HepG2 (cell line): ENCODE results near the gene NPHP4. TPM values are rescaled to one million over a fixed set of nuclear protein-coding genes. Genes with fewer than 3 reads are reported as not detected.

ENCODE experiments used
- ATAC-seq: fragments of 200-7000 bp; cut with Tn5 transposase; 3 replicates; pipeline ENCODE4 v1.9.1; 2020; ENCODE audit warnings: mild to moderate bottlenecking, moderate library complexity
- BruUV-seq: library from RNA; stranded (reverse); fragments of 400-500 nt; replicated peaks from 2 replicates; lab custom pipeline; 2021; lab: Mats Ljungman, UMichigan
- CTCF ChIA-PET: fragments of 300-600 bp; formaldehyde crosslinking; extraction: SDS; loops from one replicate; lab custom pipeline; 2021; ENCODE audit warnings: low total read pairs, inconsistent platforms, low intra/inter-chr PET ratio; lab: Yijun Ruan, JAX
- POLR2A ChIA-PET: fragments of 350-600 bp; sonication (Branson Sonifier 250); formaldehyde crosslinking; loops from one replicate; lab custom pipeline; 2020; ENCODE audit warnings: antibody characterized with exemption, inconsistent platforms; lab: Yijun Ruan, JAX
- DNase-seq: peaks from one replicate; pipeline ENCODE4 v3.0.0-alpha.2; 2015; ENCODE audit warnings: low spot score
- FAIRE-seq: peaks from 3 replicates; lab custom pipeline; 2011; peaks lifted over from hg19 to GRCh38; lab: Jason Lieb, UNC
- H2AFZ ChIP-seq: one replicate; pipeline ENCODE4 v1.6.1; 2011; ENCODE audit warnings: low read length, inconsistent platforms
- H3K27ac ChIP-seq: fragments of 300-600 bp; 3 replicates; pipeline ENCODE4 v1.8.0; 2011; ENCODE audit warnings: mixed run types, mild to moderate bottlenecking, mixed read lengths, low read length, inconsistent platforms; ENCODE audit not compliant: insufficient read depth; ENCODE audit errors: extremely low read length
- H3K27me3 ChIP-seq, 2 experiments: fragments of 200-600 bp in 1 of 2; 2 replicates in 1 of 2; 3 replicates in 1 of 2; pipeline versions ENCODE4 v1.6.0 to v1.8.0; 2011; ENCODE audit warnings: low read length in 2 of 2, mild to moderate bottlenecking in 2 of 2, moderate library complexity in 2 of 2, inconsistent platforms in 1 of 2; ENCODE audit not compliant: insufficient read depth in 2 of 2, control insufficient read depth in 1 of 2
- H3K36me3 ChIP-seq, 2 experiments: fragments of 200-600 bp in 1 of 2; replicated peaks in 1 of 2; 2 replicates in 1 of 2; 3 replicates in 1 of 2; pipeline versions ENCODE4 v1.5.1 to v1.8.0; 2011; ENCODE audit warnings: low read length in 2 of 2, inconsistent platforms in 1 of 2; ENCODE audit not compliant: insufficient read depth in 2 of 2, control insufficient read depth in 1 of 2
- H3K4me1 ChIP-seq: 2 replicates; pipeline ENCODE4 v1.5.1; 2012; ENCODE audit warnings: low read length, inconsistent platforms; ENCODE audit not compliant: insufficient read depth
- H3K4me2 ChIP-seq: 2 replicates; pipeline ENCODE4 v1.6.0; 2011; ENCODE audit warnings: low read depth, low read length, inconsistent platforms
- H3K4me3 ChIP-seq, 3 experiments: fragments of 200-600 bp in 1 of 3; sonication (generic), shearing (Covaris generic) in 1 of 3; replicated peaks in 1 of 3; 2 replicates each; pipeline ENCODE4 v1.5.1; 2011 to 2016; ENCODE audit warnings: low read length in 3 of 3, inconsistent platforms in 2 of 3, low read depth in 2 of 3, mild to moderate bottlenecking in 2 of 3, control low read depth in 1 of 3, mixed read lengths in 1 of 3; ENCODE audit not compliant: insufficient read depth in 1 of 3
- H3K79me2 ChIP-seq: one replicate; pipeline ENCODE4 v1.6.1; 2011; ENCODE audit warnings: low read length, inconsistent platforms; ENCODE audit not compliant: insufficient read depth
- H3K9ac ChIP-seq: 2 replicates; pipeline ENCODE4 v1.6.0; 2011; ENCODE audit warnings: mild to moderate bottlenecking, low read depth, low read length, inconsistent platforms; ENCODE audit not compliant: insufficient read depth
- H3K9me3 ChIP-seq: 2 replicates; pipeline ENCODE4 v1.5.1; 2012; ENCODE audit warnings: mild to moderate bottlenecking, low read length
- H4K20me1 ChIP-seq: 2 replicates; pipeline ENCODE4 v1.6.0; 2011; ENCODE audit warnings: inconsistent platforms, mild to moderate bottlenecking, low read length, moderate library complexity; ENCODE audit not compliant: insufficient read depth
- EED ChIP-seq: sonication (generic); formaldehyde crosslinking; IDR thresholded peaks from 2 replicates; pipeline ENCODE4 v1.5.0; 2020; ENCODE audit warnings: mild to moderate bottlenecking, missing genetic modification reagents
- FOSL2 ChIP-seq: sonication (generic); formaldehyde crosslinking; IDR thresholded peaks from 2 replicates; pipeline ENCODE4 v1.4.0; 2020; ENCODE audit warnings: missing genetic modification reagents
- KLF15 ChIP-seq: sonication (generic); formaldehyde crosslinking; IDR thresholded peaks from 2 replicates; pipeline ENCODE4 v1.8.1; 2023; ENCODE audit warnings: borderline replicate concordance, mild to moderate bottlenecking, inconsistent platforms, missing genetic modification reagents, mixed read lengths
- NBN ChIP-seq: fragments of 450-650 bp; conservative IDR thresholded peaks from 2 replicates; pipeline ENCODE4 v1.6.1; 2017
- PRDM10 ChIP-seq: sonication (generic); formaldehyde crosslinking; IDR thresholded peaks from 2 replicates; pipeline ENCODE4 v1.4.0; 2020; ENCODE audit warnings: low read depth, missing genetic modification reagents
- RBAK ChIP-seq: sonication (generic); formaldehyde crosslinking; IDR thresholded peaks from 2 replicates; pipeline ENCODE4 v1.5.1; 2020; ENCODE audit warnings: mild to moderate bottlenecking, missing genetic modification reagents
- RFX5 ChIP-seq: IDR thresholded peaks from 2 replicates; pipeline ENCODE4 v1.6.1; 2011; ENCODE audit warnings: low read depth, low read length, improper control_type of control experiment
- TAF15 ChIP-seq: fragments of 200-400 bp; formaldehyde crosslinking; IDR thresholded peaks from one replicate; pipeline ENCODE4 v1.6.1; 2018; ENCODE audit warnings: mild to moderate bottlenecking, low read depth, low read length; ENCODE audit not compliant: poor library complexity, severe bottlenecking
- ZBTB34 ChIP-seq: sonication (generic); formaldehyde crosslinking; IDR thresholded peaks from 2 replicates; pipeline ENCODE4 v1.8.0; 2022; ENCODE audit warnings: mild to moderate bottlenecking, missing genetic modification reagents
- ZC3H13 ChIP-seq: sonication (generic); formaldehyde crosslinking; IDR thresholded peaks from 2 replicates; pipeline ENCODE4 v1.8.1; 2023; ENCODE audit warnings: mild to moderate bottlenecking, missing genetic modification reagents, moderate library complexity
- ZKSCAN1 ChIP-seq: fragments of 150-350 bp; IDR thresholded peaks from 2 replicates; pipeline ENCODE4 v1.6.1; 2014; ENCODE audit warnings: low read length
- ZNF205 ChIP-seq: IDR thresholded peaks from 2 replicates; pipeline ENCODE4 v1.6.1; 2018; ENCODE audit warnings: missing biosample characterization, missing genetic modification reagents
- ZNF430 ChIP-seq: sonication (generic); formaldehyde crosslinking; IDR thresholded peaks from 2 replicates; pipeline ENCODE4 v1.9.0; 2021; ENCODE audit warnings: mild to moderate bottlenecking, missing genetic modification reagents
- ZNF431 ChIP-seq: sonication (generic); formaldehyde crosslinking; IDR thresholded peaks from 2 replicates; pipeline ENCODE4 v1.9.0; 2022; ENCODE audit warnings: missing genetic modification reagents, low read depth, mild to moderate bottlenecking, borderline replicate concordance
- ZNF441 ChIP-seq: sonication (generic); formaldehyde crosslinking; IDR thresholded peaks from 2 replicates; pipeline ENCODE4 v1.7.0; 2021; ENCODE audit warnings: missing genetic modification reagents, borderline replicate concordance
- ZNF660 ChIP-seq: sonication (generic); formaldehyde crosslinking; IDR thresholded peaks from 2 replicates; pipeline ENCODE4 v1.5.1; 2020; ENCODE audit warnings: mild to moderate bottlenecking, low read depth, missing genetic modification reagents, borderline replicate concordance
- WGBS: methylation state at CpG from one replicate; pipeline ENCODE4 v1.1.6; 2017; ENCODE audit warnings: low lambda C conversion rate; 5-methylcytosine and 5-hydroxymethylcytosine counted together
- in situ Hi-C: cut with HindIII; loops from 2 replicates; pipeline ENCODE4 v1.10.0; 2017; ENCODE audit warnings: low pct_unique_long_range_greater_than_20kb; ENCODE audit not compliant: extremely low pct_ligation_motif_present
- intact Hi-C: fragments of 100-400 bp; cut with micrococcal nuclease; formaldehyde crosslinking; loops from one replicate; pipeline ENCODE4 v1.10.0; 2022; ENCODE audit not compliant: unreplicated experiment
- polyA plus RNA-seq, 8 experiments: library from polyadenylated mRNA; depleted of rRNA in 3 of 8; stranded (reverse) in 7 of 8; unstranded in 1 of 8; fragments of >200 nt; fragmentation: Illumina TruSeq in 4 of 8; extraction: Trizol in 4 of 8; gene quantifications; 2 replicates each; pipeline versions ENCODE4 v1.2.1 to v1.2.3, GENCODE V29; 2011 to 2016; ENCODE audit warnings: low read depth in 4 of 8, missing spikeins in 1 of 8, mixed read lengths in 1 of 8; ENCODE audit not compliant: insufficient read depth in 1 of 8
- total RNA-seq, 5 experiments: library from RNA; depleted of rRNA; stranded (reverse); fragments of >200 nt; fragmentation: Illumina TruSeq; extraction: Trizol; gene quantifications; 2 replicates each; pipeline ENCODE4 v1.2.3, GENCODE V29; 2016; ENCODE audit warnings: low read depth in 1 of 5
- TF ChIP-seq, protein P1 (sequence below): sonication (generic); formaldehyde crosslinking; IDR thresholded peaks from 2 replicates; pipeline ENCODE4 v1.4.0; 2020; ENCODE audit warnings: missing genetic modification reagents
- TF ChIP-seq, protein P2 (sequence below): sonication (generic); formaldehyde crosslinking; IDR thresholded peaks from 2 replicates; pipeline ENCODE4 v1.4.0; 2020; ENCODE audit warnings: mild to moderate bottlenecking, missing genetic modification reagents

NPHP4 gene
- total and polyA plus RNA-seq, 2 of the 13 experiments (the other 11 are each of a cell fraction or from before 2014, with no cell fraction given): 4.4 to 6.8 TPM

GRCh38 chr1:5889462-5889861 is 102.8 kb downstream of the NPHP4 start (continued):
- no peak for TF ChIP-seq PRDM10 (CRISPR knock-in tag)
- TF ChIP-seq, protein P1, sequence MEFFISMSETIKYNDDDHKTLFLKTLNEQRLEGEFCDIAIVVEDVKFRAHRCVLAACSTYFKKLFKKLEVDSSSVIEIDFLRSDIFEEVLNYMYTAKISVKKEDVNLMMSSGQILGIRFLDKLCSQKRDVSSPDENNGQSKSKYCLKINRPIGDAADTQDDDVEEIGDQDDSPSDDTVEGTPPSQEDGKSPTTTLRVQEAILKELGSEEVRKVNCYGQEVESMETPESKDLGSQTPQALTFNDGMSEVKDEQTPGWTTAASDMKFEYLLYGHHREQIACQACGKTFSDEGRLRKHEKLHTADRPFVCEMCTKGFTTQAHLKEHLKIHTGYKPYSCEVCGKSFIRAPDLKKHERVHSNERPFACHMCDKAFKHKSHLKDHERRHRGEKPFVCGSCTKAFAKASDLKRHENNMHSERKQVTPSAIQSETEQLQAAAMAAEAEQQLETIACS (CRISPR knock-in tag): no peak
- no peak for TF ChIP-seq ZNF205 (CRISPR knock-in tag)
- TF ChIP-seq RFX5: no peak
- TF ChIP-seq, protein P2, sequence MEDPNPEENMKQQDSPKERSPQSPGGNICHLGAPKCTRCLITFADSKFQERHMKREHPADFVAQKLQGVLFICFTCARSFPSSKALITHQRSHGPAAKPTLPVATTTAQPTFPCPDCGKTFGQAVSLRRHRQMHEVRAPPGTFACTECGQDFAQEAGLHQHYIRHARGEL (CRISPR knock-in tag): no peak
- TF ChIP-seq, all 625 proteins: peak for 0

DNA sequence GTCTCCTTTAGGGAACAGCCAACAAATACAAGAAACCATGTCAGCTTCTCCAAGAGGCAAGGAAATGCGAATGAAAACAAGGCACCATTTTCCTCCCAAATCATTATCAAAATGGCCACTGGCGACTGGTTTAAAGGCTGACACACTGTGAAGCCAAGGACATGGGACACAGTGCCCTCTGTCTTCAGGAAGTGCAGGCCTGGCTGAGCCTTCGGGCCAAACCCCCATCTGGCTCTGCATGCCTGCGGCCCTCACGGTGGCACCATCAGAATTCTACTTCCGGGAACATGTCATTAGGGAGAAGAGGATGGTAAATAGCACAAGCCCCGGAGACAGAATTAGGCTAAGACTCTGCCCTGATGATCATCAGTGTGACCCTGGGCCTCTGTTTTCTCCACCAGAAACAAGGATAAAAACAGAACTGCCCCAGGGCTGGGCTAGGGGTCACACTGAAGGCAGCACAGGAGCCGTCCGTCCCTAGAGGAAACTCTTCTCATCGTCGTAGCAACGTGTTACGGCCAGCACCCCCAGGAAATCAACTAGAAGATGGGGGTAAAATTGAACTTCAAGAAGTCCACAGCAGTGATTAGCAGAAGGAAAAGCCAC is 103.5 kb downstream of the NPHP4 start:
- POLR2A ChIA-PET: no interaction called here
- TF ChIP-seq ZNF430 (no peak), ZKSCAN1 (no peak), KLF15 (CRISPR knock-in tag) (no peak), NBN (no peak), ZNF660 (CRISPR knock-in tag) (no peak), TAF15 (no peak), RBAK (CRISPR knock-in tag) (no peak), ZNF431 (CRISPR knock-in tag) (no peak), EED (CRISPR knock-in tag) (no peak), ZBTB34 (CRISPR knock-in tag) (no peak), ZC3H13 (CRISPR knock-in tag) (no peak), ZNF441 (no peak), FOSL2 (CRISPR knock-in tag) (no peak)

More for the DNA sequence above, 103.5 kb downstream of the NPHP4 start:
- H2AFZ ChIP-seq: no peak overlapping the region
- no peaks in the 10 kb centered on the region for H4K20me1 ChIP-seq
- no peak overlapping the region for H3K4me2 ChIP-seq
- H3K27ac ChIP-seq: no peak overlapping the region
- H3K9me3 ChIP-seq: no peaks in the 10 kb centered on the region
- FAIRE-seq (no peak), DNase-seq (peak; percentile 4), ATAC-seq (0 out of 3 replicates have a peak, but pooled peaks have one; percentile 42)
- no peak overlapping the region for H3K4me3 ChIP-seq
- in situ Hi-C loops: no loop called here
- CTCF ChIA-PET: no interaction called here
- intact Hi-C loops: no loop called here
- 91% methylated on average over 11 of the region's 13 CpGs for WGBS
- no peaks in the 10 kb centered on the region for H3K79me2 ChIP-seq
- H3K4me1 ChIP-seq: no peaks in the 10 kb centered on the region
- no peak overlapping the region for H3K9ac ChIP-seq
- BruUV-seq: no TSS peak
- no peaks in the 10 kb centered on the region for H3K27me3 ChIP-seq
- H3K36me3 ChIP-seq: peaks cover 3 to 28% of the 10 kb centered on the region in 2 experiments; a peak in 4 of 5 replicates
